SJCRH30 (cell line): Measurements from ENCODE around the gene FDXR. TPM values are rescaled to one million over a fixed set of nuclear protein-coding genes. Genes with fewer than 3 reads are reported as not detected.
A peak's percentile ranks its signal among the peaks of the same experiment; 100 is the strongest.
"Not testable (repeated sequence)": the region's sequence is repeated elsewhere in the genome, so short reads cannot be mapped to it uniquely, and the experiment has no call there.

Source experiments
- DNase-seq, 2 experiments: peaks; one replicate each; pipeline ENCODE4 v3.0.0-alpha.2; 2015 to 2020
- H3K27ac ChIP-seq: fragments of 250-450 bp; sonication (Bioruptor Pico); 2 replicates; pipeline ENCODE4 v1.5.1; 2020; ENCODE audit warnings: mild to moderate bottlenecking, moderate library complexity
- H3K27me3 ChIP-seq: fragments of 250-450 bp; sonication (Bioruptor Pico); 2 replicates; pipeline ENCODE4 v1.5.1; 2020; ENCODE audit warnings: mild to moderate bottlenecking, moderate library complexity
- H3K36me3 ChIP-seq: fragments of 250-450 bp; sonication (Bioruptor Pico); 2 replicates; pipeline ENCODE4 v1.5.1; 2020; ENCODE audit warnings: mild to moderate bottlenecking, moderate library complexity
- H3K4me1 ChIP-seq: fragments of 250-450 bp; sonication (Bioruptor Pico); 2 replicates; pipeline ENCODE4 v1.5.1; 2020; ENCODE audit warnings: mild to moderate bottlenecking, moderate library complexity
- H3K4me3 ChIP-seq: fragments of 250-450 bp; sonication (Bioruptor Pico); 2 replicates; pipeline ENCODE4 v1.5.1; 2020; ENCODE audit warnings: mild to moderate bottlenecking, moderate library complexity
- H3K9me3 ChIP-seq: fragments of 250-450 bp; sonication (Bioruptor Pico); replicated peaks from 2 replicates; pipeline ENCODE4 v1.5.1; 2020; ENCODE audit warnings: mild to moderate bottlenecking, moderate library complexity
- total RNA-seq: library from RNA; depleted of rRNA; stranded (reverse); fragments of >200 nt; shearing (Covaris generic); gene quantifications from 2 replicates; pipeline ENCODE4 v1.2.3, GENCODE V29; 2014; rRNA removed

FDXR gene
- total RNA-seq: 6.7 and 7.2 TPM in 2 replicates

- H3K4me3 ChIP-seq: peak within 1 kb of the TSS; percentile 68
- DNase-seq: no peak
- peaks cover 3% of the 10 kb centered on the region for H3K4me1 ChIP-seq
- H3K27me3 ChIP-seq: peaks cover 2% of the 10 kb centered on the region
- no peaks in the 10 kb centered on the region for H3K9me3 ChIP-seq
- peak within 1 kb of the TSS; percentile 63 for H3K27ac ChIP-seq
- no peaks in the 10 kb centered on the region for H3K36me3 ChIP-seq
Observed at GRCh38 chr17:74872313-74873036, at the start of gene FDXR. FDXR (minus strand) TSS chr17:74872994; CDS start chr17:74872944, 50 bp downstream.

- H3K27me3 ChIP-seq: peaks cover 49% of the 10 kb centered on the region
Observed at GRCh38 chr17:74922172-74922571, 49.4 kb upstream of the FDXR start.

GRCh38 chr17:74921769-74922168, 49.0 kb upstream of the FDXR start:
- Histone ChIP-seq H3K36me3 (no peaks in the 10 kb centered on the region), H3K4me3 (no peak overlapping the region), H3K9me3 (no peaks in the 10 kb centered on the region), H3K4me1 (0 out of 2 replicates have a peak, but pooled peaks cover 2% of the 10 kb centered on the region), H3K27me3 (peaks cover 45% of the 10 kb centered on the region), H3K27ac (no peak overlapping the region)
- no peak for DNase-seq

More at GRCh38 chr17:74922172-74922571, 49.4 kb upstream of the FDXR start:
- Histone ChIP-seq H3K9me3 (no peaks in the 10 kb centered on the region), H3K27ac (no peak overlapping the region), H3K4me1 (0 out of 2 replicates have a peak, but pooled peaks cover 2% of the 10 kb centered on the region), H3K4me3 (no peak overlapping the region), H3K36me3 (no peaks in the 10 kb centered on the region)
- no peak for DNase-seq

GRCh38 chr17:74921026-74921681, 48.4 kb upstream of the FDXR start:
- peaks cover 43% of the 10 kb centered on the region for H3K27me3 ChIP-seq
- no peaks in the 10 kb centered on the region for H3K36me3 ChIP-seq
- no peak overlapping the region for H3K27ac ChIP-seq
- no peak for DNase-seq
- 0 out of 2 replicates have a peak, but pooled peaks cover 2% of the 10 kb centered on the region for H3K4me1 ChIP-seq
- H3K9me3 ChIP-seq: no peaks in the 10 kb centered on the region
- no peak overlapping the region for H3K4me3 ChIP-seq

- H3K27me3 ChIP-seq: peaks cover 38% of the 10 kb centered on the region
Observed at GRCh38 chr17:74920642-74921025, 47.8 kb upstream of the FDXR start.

GRCh38 chr17:74920306-74920620, 47.5 kb upstream of the FDXR start:
- DNase-seq: no peak
- H3K27me3 ChIP-seq: peaks cover 34% of the 10 kb centered on the region
- H3K36me3 ChIP-seq: no peaks in the 10 kb centered on the region
- H3K9me3 ChIP-seq: no peaks in the 10 kb centered on the region
- H3K27ac ChIP-seq: no peak overlapping the region
- no peak overlapping the region for H3K4me3 ChIP-seq
- H3K4me1 ChIP-seq: 0 out of 2 replicates have a peak, but pooled peaks cover 2% of the 10 kb centered on the region

More at GRCh38 chr17:74920642-74921025, 47.8 kb upstream of the FDXR start:
- H3K9me3 ChIP-seq: no peaks in the 10 kb centered on the region
- DNase-seq: peak in 1 of 2 experiments; percentile 25
- H3K27ac ChIP-seq: no peak overlapping the region
- 0 out of 2 replicates have a peak, but pooled peaks cover 2% of the 10 kb centered on the region for H3K4me1 ChIP-seq
- no peaks in the 10 kb centered on the region for H3K36me3 ChIP-seq
- no peak overlapping the region for H3K4me3 ChIP-seq

GRCh38 chr17:74919440-74920305, 46.9 kb upstream of the FDXR start:
- H3K27ac ChIP-seq: no peak overlapping the region
- H3K9me3 ChIP-seq: no peaks in the 10 kb centered on the region
- H3K4me1 ChIP-seq: 0 out of 2 replicates have a peak, but pooled peaks cover 2% of the 10 kb centered on the region
- H3K36me3 ChIP-seq: no peaks in the 10 kb centered on the region
- H3K4me3 ChIP-seq: no peak overlapping the region
- H3K27me3 ChIP-seq: peaks cover 32% of the 10 kb centered on the region
- peak in 1 of 2 experiments; percentile 31 for DNase-seq

- peaks cover 24% of the 10 kb centered on the region for H3K27me3 ChIP-seq
Observed at GRCh38 chr17:74918906-74919305, 46.1 kb upstream of the FDXR start.

GRCh38 chr17:74917430-74917829, 44.6 kb upstream of the FDXR start:
- DNase-seq: no peak
- 0 out of 2 replicates have a peak, but pooled peaks cover 3% of the 10 kb centered on the region for H3K9me3 ChIP-seq
- H3K27me3 ChIP-seq: peaks cover 18% of the 10 kb centered on the region
- no peaks in the 10 kb centered on the region for H3K36me3 ChIP-seq
- H3K27ac ChIP-seq: no peak overlapping the region
- H3K4me1 ChIP-seq: no peaks in the 10 kb centered on the region
- no peak overlapping the region for H3K4me3 ChIP-seq

More at GRCh38 chr17:74918906-74919305, 46.1 kb upstream of the FDXR start:
- no peaks in the 10 kb centered on the region for H3K9me3 ChIP-seq
- DNase-seq: no peak
- H3K4me3 ChIP-seq: no peak overlapping the region
- no peaks in the 10 kb centered on the region for H3K36me3 ChIP-seq
- H3K4me1 ChIP-seq: 0 out of 2 replicates have a peak, but pooled peaks cover 2% of the 10 kb centered on the region
- no peak overlapping the region for H3K27ac ChIP-seq

GRCh38 chr17:74916851-74917199, 44.0 kb upstream of the FDXR start:
- H3K27ac ChIP-seq: no peak overlapping the region
- no peak for DNase-seq
- peaks cover 15% of the 10 kb centered on the region for H3K27me3 ChIP-seq
- no peaks in the 10 kb centered on the region for H3K4me1 ChIP-seq
- H3K36me3 ChIP-seq: no peaks in the 10 kb centered on the region
- H3K9me3 ChIP-seq: 0 out of 2 replicates have a peak, but pooled peaks cover 3% of the 10 kb centered on the region
- H3K4me3 ChIP-seq: no peak overlapping the region

GRCh38 chr17:74916136-74916850, 43.5 kb upstream of the FDXR start:
- Histone ChIP-seq H3K27ac (no peak overlapping the region), H3K36me3 (no peaks in the 10 kb centered on the region), H3K4me1 (no peaks in the 10 kb centered on the region), H3K4me3 (no peak overlapping the region), H3K27me3 (peaks cover 10% of the 10 kb centered on the region), H3K9me3 (0 out of 2 replicates have a peak, but pooled peaks cover 3% of the 10 kb centered on the region)
- no peak for DNase-seq

GRCh38 chr17:74911423-74911822, 38.6 kb upstream of the FDXR start:
- H3K27me3 ChIP-seq: peaks cover 22% of the 10 kb centered on the region
- not testable (repeated sequence) for H3K27ac ChIP-seq, H3K4me3 ChIP-seq, H3K4me1 ChIP-seq, DNase-seq, H3K9me3 ChIP-seq, H3K36me3 ChIP-seq

GRCh38 chr17:74909097-74909496, 36.3 kb upstream of the FDXR start:
- H3K9me3 ChIP-seq, H3K27ac ChIP-seq, DNase-seq, H3K4me1 ChIP-seq, H3K4me3 ChIP-seq, H3K36me3 ChIP-seq: not testable (repeated sequence)
- H3K27me3 ChIP-seq: peaks cover 23% of the 10 kb centered on the region

- DNase-seq: no peak
- Histone ChIP-seq H3K9me3 (0 out of 2 replicates have a peak, but pooled peaks cover 3% of the 10 kb centered on the region), H3K4me3 (no peak overlapping the region), H3K27me3 (peaks cover 31% of the 10 kb centered on the region), H3K4me1 (no peaks in the 10 kb centered on the region), H3K27ac (no peak overlapping the region), H3K36me3 (no peaks in the 10 kb centered on the region)
Observed at GRCh38 chr17:74907012-74907411, 34.2 kb upstream of the FDXR start.
